Effector memory CD8-positive, alpha-beta T cell (primary cell): Measurements from ENCODE around the gene SMYD4.
A peak's percentile ranks its signal among the peaks of the same experiment; 100 is the strongest.
"Not testable (repeated sequence)": the region's sequence is repeated elsewhere in the genome, so short reads cannot be mapped to it uniquely, and the experiment has no call there.

Experiments
- ATAC-seq: fragments of 150-1000 bp; cut with Tn5 transposase; replicated peaks from 2 replicates; pipeline ENCODE4 v1.10.0; 2021; ENCODE audit warnings: mild to moderate bottlenecking, moderate library complexity
- DNase-seq, 3 experiments: peaks; one replicate each; pipeline ENCODE4 v3.0.0; 2021
- H3K27ac Mint-ChIP-seq, 2 donors: one replicate each; pipeline ENCODE4 v1.8.0; 2022; ENCODE audit warnings: mild to moderate bottlenecking in 2 of 2, mixed read lengths in 2 of 2, moderate library complexity in 2 of 2
- H3K27me3 Mint-ChIP-seq, 2 donors: one replicate each; pipeline ENCODE4 v1.8.0; 2022; ENCODE audit warnings: mixed read lengths in 2 of 2
- H3K36me3 Mint-ChIP-seq: one replicate; pipeline ENCODE4 v1.8.0; 2022; ENCODE audit warnings: mild to moderate bottlenecking, moderate library complexity, mixed read lengths; ENCODE audit not compliant: insufficient read depth
- H3K4me1 Mint-ChIP-seq, 2 donors: one replicate each; pipeline ENCODE4 v1.8.0; 2022; ENCODE audit warnings: low read depth in 2 of 2, mixed read lengths in 2 of 2
- H3K4me3 Mint-ChIP-seq, 2 donors: one replicate each; pipeline ENCODE4 v1.8.0; 2022; ENCODE audit warnings: mild to moderate bottlenecking in 2 of 2, mixed read lengths in 2 of 2, moderate library complexity in 2 of 2
- H3K9me3 Mint-ChIP-seq, 2 donors: one replicate each; pipeline ENCODE4 v1.8.0; 2022; ENCODE audit warnings: mixed read lengths in 2 of 2

SMYD4 gene

DNA sequence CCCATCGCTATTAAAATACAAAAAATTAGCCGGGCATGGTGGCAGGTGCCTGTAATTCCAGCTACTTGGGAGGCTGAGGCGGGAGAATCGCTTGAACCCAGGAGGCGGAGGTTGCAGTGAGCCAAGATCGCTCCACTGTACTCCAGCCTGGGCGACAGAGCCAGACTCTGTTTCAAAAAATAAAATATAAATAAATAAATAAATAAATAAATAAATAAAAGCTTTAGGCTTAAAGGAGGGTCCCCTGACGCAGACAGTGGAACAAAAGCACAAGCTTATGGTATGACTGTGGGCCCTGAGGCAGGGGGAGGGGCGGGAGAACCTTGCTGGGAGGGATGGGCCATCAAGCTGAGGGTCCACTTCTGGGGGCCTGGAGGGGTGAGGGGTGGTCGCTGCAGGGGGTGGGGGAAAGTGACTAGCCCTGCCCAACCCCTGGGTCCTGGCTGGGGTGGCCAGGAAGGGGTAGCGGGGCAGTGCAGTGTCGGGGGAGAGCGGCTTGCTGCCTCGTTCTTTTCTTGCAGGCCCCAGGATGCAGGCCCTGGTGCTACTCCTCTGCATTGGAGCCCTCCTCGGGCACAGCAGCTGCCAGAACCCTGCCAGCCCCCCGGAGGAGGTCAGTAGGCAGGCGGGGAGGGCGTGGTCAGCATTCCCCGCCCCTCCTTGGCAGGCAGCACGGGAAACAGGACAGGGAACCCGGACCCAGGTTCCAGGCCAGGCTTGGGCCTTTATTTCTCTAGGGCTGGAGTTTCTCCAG, 63.1 kb downstream of the SMYD4 start:
- H3K36me3 Mint-ChIP-seq: peaks cover 5% of the 10 kb centered on the region
- peaks cover 25% of the 10 kb centered on the region in 2 donors for H3K4me1 Mint-ChIP-seq
- no peaks in the 10 kb centered on the region for H3K27me3 Mint-ChIP-seq
- no peak for ATAC-seq
- H3K27ac Mint-ChIP-seq: no peak overlapping the region
- H3K9me3 Mint-ChIP-seq: no peaks in the 10 kb centered on the region
- H3K4me3 Mint-ChIP-seq: no peak overlapping the region
- DNase-seq: no peak

DNA sequence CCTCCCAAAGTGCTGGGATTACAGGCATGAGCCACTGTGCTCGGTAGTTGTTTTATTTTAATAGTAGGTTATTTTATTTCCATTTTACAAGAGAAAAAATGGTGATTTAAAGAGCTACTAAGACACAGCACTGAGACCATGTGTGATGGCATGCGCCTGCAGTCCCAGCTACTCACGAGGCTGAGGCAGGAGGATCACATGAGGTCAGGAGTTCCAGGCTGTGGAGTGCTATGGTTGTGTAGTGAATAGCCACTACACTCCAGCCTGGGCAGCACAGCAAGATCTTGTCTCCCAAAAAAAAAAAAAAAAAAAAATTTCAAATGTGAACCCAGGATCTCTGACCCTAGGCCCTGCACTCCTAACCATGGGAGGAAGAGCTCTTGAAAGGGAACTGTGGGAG, 64.1 kb downstream of the SMYD4 start:
- DNase-seq: no peak
- peaks cover 5% of the 10 kb centered on the region for H3K36me3 Mint-ChIP-seq
- ATAC-seq: no peak
- H3K27me3 Mint-ChIP-seq: no peaks in the 10 kb centered on the region
- peaks cover 24 to 25% of the 10 kb centered on the region in 2 donors for H3K4me1 Mint-ChIP-seq
- no peak overlapping the region for H3K27ac Mint-ChIP-seq
- H3K9me3 Mint-ChIP-seq: no peaks in the 10 kb centered on the region
- H3K4me3 Mint-ChIP-seq: no peak overlapping the region

DNA sequence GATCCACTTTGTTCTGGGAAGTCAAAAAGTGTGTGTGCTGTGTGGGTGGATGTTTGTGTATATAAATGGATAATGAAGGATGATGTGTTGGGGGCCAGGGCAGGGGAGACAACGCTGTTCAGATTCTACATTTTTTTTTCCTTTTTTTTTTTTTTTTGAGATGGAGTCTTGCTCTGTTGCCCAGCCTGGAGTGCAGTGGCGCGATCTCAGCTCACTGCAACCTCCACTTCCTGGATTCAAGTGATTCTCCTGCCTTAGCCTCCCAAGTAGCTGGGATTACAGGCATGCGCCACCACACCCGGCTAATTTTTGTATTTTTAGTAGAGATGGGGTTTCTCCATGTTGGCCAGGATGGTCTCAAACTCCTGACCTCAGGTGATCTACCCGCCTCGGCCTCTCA, 65.0 kb downstream of the SMYD4 start:
- peak overlapping the region; percentile 93 for H3K27ac Mint-ChIP-seq
- not testable (repeated sequence) for H3K9me3 Mint-ChIP-seq, H3K36me3 Mint-ChIP-seq, DNase-seq, ATAC-seq, H3K27me3 Mint-ChIP-seq
- H3K4me1 Mint-ChIP-seq: peaks cover 19% of the 10 kb centered on the region in 2 donors
- peak overlapping the region; percentile 60 to 72 for H3K4me3 Mint-ChIP-seq

DNA sequence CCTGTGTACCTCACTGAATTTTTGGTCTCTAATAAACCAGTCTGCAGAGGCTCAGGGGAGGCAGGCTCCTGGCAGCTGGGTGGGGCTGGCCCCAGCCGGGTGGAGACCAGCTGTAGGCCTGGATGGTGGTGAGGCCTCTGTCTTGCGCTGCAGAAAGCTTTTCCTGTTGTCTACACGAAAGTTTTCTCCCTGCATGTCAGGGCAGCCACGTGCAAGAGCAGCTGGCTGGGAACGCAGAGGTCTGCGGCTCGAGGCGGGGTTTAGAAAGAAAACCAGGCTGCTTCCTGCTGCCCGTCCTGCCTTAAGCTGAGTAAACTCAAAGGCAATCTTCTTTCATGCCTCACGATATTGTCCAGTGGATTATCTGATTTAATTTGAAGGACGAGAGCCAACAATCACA, 65.4 kb downstream of the SMYD4 start:
- H3K4me1 Mint-ChIP-seq: peaks cover 15 to 16% of the 10 kb centered on the region in 2 donors
- peak; percentile 34 to 52 (median 42) for DNase-seq
- peak; percentile 97 for ATAC-seq
- H3K36me3 Mint-ChIP-seq: peaks cover 2% of the 10 kb centered on the region
- H3K9me3 Mint-ChIP-seq: no peaks in the 10 kb centered on the region
- H3K27me3 Mint-ChIP-seq: no peaks in the 10 kb centered on the region
- peak overlapping the region; percentile 60 to 72 for H3K4me3 Mint-ChIP-seq
- H3K27ac Mint-ChIP-seq: peak overlapping the region; percentile 93

DNA sequence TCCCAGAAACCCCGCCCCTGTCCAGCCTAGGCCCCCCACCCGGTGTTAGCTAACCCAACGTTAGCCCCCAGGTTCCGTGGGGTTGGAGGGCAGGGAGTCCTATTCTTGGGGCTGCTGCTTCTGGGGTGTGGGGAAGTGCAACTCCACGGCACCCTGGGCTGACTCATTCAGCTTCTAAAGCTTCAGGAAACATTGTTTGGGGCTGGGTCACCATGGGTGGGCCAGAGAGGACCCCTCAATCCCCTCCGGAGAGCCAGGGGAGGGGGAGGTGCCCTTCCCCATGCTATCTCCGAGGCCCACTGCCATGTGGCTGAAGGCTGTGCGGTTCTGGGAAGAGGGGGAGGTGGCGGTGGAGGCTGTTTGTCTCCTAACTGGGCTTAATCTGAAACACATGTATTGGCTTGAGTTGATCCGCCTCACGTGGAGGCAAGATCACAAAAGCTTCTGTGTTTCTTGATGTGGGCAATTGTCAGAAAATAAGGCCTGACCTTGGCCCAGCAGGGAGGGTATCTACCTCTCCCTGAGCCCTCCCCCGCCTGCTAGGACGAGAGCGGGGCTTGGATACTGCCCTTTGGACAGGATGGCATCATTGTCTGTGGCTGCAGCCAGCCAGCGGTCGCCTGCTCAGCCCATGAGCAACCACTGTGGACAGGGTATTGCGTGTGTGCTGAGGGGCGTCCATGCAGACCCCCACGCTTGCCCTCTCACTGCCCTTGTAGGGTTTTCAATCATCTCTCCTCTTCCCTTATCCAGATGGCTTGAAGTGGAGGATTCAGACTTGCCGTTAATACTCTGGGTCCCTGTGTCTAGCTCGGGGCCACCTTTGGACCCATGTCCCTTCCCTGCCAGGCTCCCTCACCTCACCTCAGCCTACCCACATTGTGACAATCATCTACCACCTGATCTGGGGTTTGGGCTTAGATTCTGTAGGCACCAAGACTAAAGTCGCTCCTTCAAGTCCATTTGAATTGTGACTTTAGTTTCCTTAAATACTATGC, 66.5 kb downstream of the SMYD4 start:
- DNase-seq (no peak), ATAC-seq (no peak)
- Mint-ChIP-seq H3K27me3 (no peaks in the 10 kb centered on the region), H3K4me1 (peaks cover 14 to 19% of the 10 kb centered on the region in 2 donors), H3K27ac (peak overlapping the region; percentile 93), H3K36me3 (peaks cover 2% of the 10 kb centered on the region), H3K4me3 (peak overlapping the region; percentile 60 to 72), H3K9me3 (no peaks in the 10 kb centered on the region)

DNA sequence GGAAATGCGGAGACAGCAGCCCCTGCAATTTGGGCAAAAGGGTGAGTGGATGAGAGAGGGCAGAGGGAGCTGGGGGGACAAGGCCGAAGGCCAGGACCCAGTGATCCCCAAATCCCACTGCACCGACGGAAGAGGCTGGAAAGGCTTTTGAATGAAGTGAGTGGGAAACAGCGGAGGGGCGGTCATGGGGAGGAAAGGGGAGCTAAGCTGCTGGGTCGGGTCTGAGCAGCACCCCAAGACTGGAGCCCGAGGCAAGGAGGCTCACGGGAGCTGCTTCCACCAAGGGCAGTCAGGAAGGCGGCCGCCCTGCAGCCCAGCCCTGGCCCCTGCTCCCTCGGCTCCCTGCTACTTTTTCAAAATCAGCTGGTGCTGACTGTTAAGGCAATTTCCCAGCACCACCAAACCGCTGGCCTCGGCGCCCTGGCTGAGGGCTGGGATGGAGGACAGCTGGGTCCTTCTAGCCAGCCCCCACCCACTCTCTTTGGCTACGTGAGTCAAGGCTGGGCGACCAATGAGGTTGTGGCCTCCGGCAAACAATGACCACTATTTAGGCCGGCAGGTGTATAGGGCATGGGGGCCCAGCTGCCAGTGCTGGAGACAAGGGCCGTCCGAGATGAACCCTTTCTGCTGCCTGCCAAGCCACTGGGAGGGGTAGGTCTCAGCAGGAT, 67.3 kb downstream of the SMYD4 start:
- Mint-ChIP-seq H3K27ac (peak overlapping the region in 1 of 2 donors; percentile 88), H3K4me1 (peaks cover 14 to 19% of the 10 kb centered on the region in 2 donors), H3K9me3 (no peaks in the 10 kb centered on the region), H3K4me3 (peak overlapping the region in 1 of 2 donors; percentile 29), H3K36me3 (peaks cover 2% of the 10 kb centered on the region), H3K27me3 (no peaks in the 10 kb centered on the region)
- DNase-seq: no peak
- no peak for ATAC-seq

DNA sequence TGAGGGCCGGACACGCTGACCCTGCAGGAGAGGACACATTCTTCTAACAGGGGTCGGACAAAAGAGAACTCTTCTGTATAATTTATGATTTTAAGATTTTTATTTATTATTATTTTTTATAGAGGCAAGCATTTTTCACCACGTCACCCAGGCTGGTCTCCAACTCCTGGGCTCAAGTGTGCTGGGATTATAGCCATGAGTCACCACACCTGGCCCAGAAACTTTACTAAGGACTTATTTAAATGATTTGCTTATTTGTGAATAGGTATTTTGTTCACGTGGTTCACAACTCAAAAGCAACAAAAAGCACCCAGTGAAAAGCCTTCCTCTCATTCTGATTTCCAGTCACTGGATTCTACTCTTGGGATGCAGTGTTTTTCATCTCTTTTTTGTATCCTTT, 70.2 kb downstream of the SMYD4 start:
- DNase-seq (no peak), ATAC-seq (no peak)
- Mint-ChIP-seq H3K4me1 (peaks cover 12 to 18% of the 10 kb centered on the region in 2 donors), H3K36me3 (no peaks in the 10 kb centered on the region), H3K27me3 (peaks cover 0 to 8% of the 10 kb centered on the region in 2 donors), H3K4me3 (no peak overlapping the region), H3K9me3 (no peaks in the 10 kb centered on the region), H3K27ac (no peak overlapping the region)

DNA sequence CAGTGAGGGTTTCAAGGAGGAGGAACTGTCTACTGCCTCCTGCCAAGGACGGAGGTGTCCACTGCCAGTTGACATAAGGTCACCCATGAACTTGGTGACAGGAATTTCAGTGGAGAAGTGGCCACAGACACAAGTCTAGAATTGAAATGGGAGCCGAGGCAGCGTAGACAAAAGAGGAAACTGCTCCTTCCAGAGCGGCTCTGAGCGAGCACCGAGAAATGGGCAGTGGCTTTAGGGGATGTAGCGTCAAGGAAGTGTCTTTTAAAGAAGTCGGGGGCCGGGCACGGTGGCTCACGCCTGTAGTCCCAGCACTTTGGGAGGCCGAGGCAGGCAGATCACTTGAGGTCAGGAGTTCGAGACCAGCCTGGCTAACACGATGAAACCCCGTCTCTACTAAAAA, 70.9 kb downstream of the SMYD4 start:
- no peak for DNase-seq
- ATAC-seq: no peak

DNA sequence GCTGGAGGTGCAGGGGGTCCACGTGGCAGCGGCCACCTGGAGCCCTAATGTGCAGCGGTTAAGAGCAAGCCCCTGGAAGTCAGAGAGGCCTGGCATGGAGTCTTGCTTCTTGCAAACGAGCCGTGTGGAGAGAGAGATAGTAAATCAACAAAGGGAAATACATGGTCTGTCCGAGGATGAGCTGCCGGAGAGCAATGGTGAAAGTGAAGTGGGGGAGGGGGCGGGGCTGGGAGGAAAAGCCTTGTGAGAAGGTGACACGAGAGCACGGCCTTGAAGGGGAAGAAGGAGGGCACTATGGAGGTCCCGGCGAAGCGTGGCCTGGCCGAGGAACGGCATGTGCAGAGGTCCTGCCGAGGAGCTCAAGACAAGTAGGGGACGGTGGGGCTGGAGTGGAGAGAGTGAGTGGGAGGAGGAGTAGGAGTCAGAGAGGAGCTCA, 73.9 kb downstream of the SMYD4 start:
- H3K4me3 Mint-ChIP-seq: no peak overlapping the region
- H3K27ac Mint-ChIP-seq: peak overlapping the region in 1 of 2 donors; percentile 77
- H3K4me1 Mint-ChIP-seq: peaks cover 0 to 6% of the 10 kb centered on the region in 2 donors
- no peaks in the 10 kb centered on the region for H3K36me3 Mint-ChIP-seq
- DNase-seq (no peak), ATAC-seq (no peak)
- peaks cover 0 to 8% of the 10 kb centered on the region in 2 donors for H3K27me3 Mint-ChIP-seq
- no peaks in the 10 kb centered on the region for H3K9me3 Mint-ChIP-seq

More for the DNA sequence above, 70.9 kb downstream of the SMYD4 start:
- peak overlapping the region in 1 of 2 donors; percentile 76 for H3K27ac Mint-ChIP-seq
- H3K36me3 Mint-ChIP-seq: no peaks in the 10 kb centered on the region
- no peak overlapping the region for H3K4me3 Mint-ChIP-seq
- H3K9me3 Mint-ChIP-seq: no peaks in the 10 kb centered on the region
- peaks cover 0 to 8% of the 10 kb centered on the region in 2 donors for H3K27me3 Mint-ChIP-seq
- H3K4me1 Mint-ChIP-seq: peaks cover 5 to 11% of the 10 kb centered on the region in 2 donors

DNA sequence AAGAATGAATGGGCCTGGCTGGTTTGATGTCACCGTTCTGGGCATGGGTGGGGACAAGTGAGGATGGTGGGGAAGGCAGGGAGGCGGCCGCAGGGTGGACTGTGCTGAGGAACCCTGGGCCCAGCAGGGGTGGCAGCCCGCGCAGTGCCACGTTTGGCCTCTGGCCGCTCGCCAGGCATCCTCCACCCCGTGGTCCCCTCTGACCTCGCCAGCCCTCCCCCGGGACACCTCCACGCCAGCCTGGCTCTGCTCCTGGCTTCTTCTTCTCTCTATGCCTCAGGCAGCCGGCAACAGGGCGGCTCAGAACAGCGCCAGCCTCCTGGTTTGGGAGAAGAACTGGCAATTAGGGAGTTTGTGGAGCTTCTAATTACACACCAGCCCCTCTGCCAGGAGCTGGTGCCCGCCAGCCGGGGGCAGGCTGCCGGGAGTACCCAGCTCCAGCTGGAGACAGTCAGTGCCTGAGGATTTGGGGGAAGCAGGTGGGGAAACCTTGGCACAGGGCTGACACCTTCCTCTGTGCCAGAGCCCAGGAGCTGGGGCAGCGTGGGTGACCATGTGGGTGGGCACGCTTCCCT, 74.4 kb downstream of the SMYD4 start:
- Mint-ChIP-seq H3K9me3 (no peaks in the 10 kb centered on the region), H3K27me3 (peaks cover 0 to 8% of the 10 kb centered on the region in 2 donors), H3K36me3 (no peaks in the 10 kb centered on the region), H3K27ac (peak overlapping the region in 1 of 2 donors; percentile 77), H3K4me1 (peaks cover 0 to 7% of the 10 kb centered on the region in 2 donors), H3K4me3 (no peak overlapping the region)
- DNase-seq (no peak), ATAC-seq (no peak)

DNA sequence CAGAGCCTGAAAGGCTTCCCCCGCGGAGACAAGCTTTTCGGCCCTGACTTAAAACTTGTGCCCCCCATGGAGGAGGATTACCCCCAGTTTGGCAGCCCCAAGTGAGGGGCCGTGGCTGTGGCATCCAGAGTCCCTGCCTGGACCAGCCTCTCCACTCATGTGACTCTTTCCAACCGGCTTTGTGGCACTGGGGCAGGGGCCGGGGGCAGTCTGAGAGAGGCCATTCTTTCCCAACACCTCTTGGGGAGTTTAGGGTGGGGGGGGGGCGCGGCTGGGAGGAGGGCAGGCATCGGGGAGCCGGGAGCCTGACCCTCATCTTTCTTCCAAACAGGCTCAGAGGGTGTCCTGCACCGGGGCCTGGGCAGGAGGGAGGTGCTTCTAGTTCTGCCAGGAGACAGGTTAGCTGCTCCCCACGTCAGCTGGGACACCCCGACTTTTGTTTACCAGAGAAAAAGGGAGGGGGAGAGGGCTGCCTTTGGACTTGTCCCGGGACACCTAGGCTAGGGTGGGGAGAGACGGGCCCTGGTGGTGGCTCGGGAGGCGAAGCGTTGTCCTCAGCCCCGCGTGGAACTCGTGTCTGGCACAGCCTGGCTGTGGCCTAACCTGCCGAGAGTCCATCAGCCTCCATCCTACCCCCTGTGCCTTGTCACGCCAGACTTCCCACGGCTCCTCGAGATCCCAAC, 75.1 kb downstream of the SMYD4 start:
- H3K4me1 Mint-ChIP-seq: peaks cover 0 to 7% of the 10 kb centered on the region in 2 donors
- H3K27ac Mint-ChIP-seq: peak overlapping the region in 1 of 2 donors; percentile 26
- H3K9me3 Mint-ChIP-seq: no peaks in the 10 kb centered on the region
- H3K36me3 Mint-ChIP-seq: no peaks in the 10 kb centered on the region
- no peak for ATAC-seq
- H3K4me3 Mint-ChIP-seq: no peak overlapping the region
- no peak for DNase-seq
- peaks cover 0 to 8% of the 10 kb centered on the region in 2 donors for H3K27me3 Mint-ChIP-seq

DNA sequence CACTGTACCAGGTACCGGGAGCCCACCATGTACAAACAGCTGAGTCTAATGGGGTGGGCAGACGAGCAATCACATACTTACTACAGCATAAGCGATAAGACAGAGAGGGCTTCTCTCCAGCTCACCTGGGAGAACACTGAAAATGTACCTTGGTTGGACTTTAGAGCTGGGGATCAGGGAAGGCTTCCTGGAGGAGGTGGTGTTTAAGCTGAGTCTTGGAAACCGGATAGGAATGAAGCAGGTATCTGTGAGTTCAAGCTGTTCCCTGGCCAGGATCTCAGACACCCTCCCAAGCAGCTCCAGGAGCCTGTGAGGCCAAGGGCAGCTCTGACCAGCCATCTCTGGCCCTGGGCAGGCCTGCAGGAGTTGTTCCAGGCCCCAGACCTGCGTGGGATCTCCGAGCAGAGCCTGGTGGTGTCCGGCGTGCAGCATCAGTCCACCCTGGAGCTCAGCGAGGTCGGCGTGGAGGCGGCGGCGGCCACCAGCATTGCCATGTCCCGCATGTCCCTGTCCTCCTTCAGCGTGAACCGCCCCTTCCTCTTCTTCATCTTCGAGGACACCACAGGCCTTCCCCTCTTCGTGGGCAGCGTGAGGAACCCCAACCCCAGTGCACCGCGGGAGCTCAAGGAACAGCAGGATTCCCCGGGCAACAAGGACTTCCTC, 75.8 kb downstream of the SMYD4 start:
- Mint-ChIP-seq H3K4me3 (no peak overlapping the region), H3K27me3 (peaks cover 0 to 8% of the 10 kb centered on the region in 2 donors), H3K9me3 (no peaks in the 10 kb centered on the region), H3K27ac (peak overlapping the region in 1 of 2 donors; percentile 26), H3K4me1 (peaks cover 0 to 7% of the 10 kb centered on the region in 2 donors), H3K36me3 (no peaks in the 10 kb centered on the region)
- DNase-seq: no peak
- no peak for ATAC-seq
